Stimulated activated CD8-positive, alpha-beta memory T cell treated with anti-CD3 and anti-CD28 coated beads, Interleukin-2, amount 100 ng/mL, for 1 hour (primary cell): ENCODE data around the gene NOS2.
"Not testable (repeated sequence)": the region's sequence is repeated elsewhere in the genome, so short reads cannot be mapped to it uniquely, and the experiment has no call there.

ENCODE experiments used
- DNase-seq, 2 donors: peaks; one replicate each; pipeline ENCODE4 v3.0.0-alpha.2; 2020; ENCODE audit warnings: low read depth in 2 of 2

NOS2 gene

GRCh38 chr17:27755706-27756466 lies 44.4 kb downstream of the NOS2 start:
- no peak for DNase-seq

- DNase-seq, result no peak
Observed at GRCh38 chr17:27754549-27754948, 45.8 kb downstream of the NOS2 start.

DNA sequence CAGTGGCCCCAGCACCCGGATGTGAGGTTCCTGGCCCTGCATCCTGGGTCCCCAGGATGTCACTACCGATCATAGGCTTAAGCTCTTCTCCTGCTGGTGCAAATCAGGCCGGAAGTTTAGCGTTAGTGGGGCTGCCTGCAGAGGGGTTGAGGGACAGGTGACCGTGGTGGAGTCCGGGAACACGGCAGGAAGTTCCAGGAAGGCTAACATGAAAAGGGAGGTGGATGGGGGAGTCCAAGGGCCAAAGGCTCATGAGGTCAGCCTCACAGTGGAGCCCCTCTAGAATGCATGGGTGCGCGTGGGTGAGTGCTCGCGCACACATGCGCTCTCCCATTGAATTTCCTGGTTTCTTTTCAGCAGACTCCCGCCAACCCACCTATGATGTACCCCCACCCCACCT lies 46.6 kb downstream of the NOS2 start:
- DNase-seq, result not testable (repeated sequence)

GRCh38 chr17:27752831-27753619 lies 47.3 kb downstream of the NOS2 start:
- not testable (repeated sequence) for DNase-seq

DNA sequence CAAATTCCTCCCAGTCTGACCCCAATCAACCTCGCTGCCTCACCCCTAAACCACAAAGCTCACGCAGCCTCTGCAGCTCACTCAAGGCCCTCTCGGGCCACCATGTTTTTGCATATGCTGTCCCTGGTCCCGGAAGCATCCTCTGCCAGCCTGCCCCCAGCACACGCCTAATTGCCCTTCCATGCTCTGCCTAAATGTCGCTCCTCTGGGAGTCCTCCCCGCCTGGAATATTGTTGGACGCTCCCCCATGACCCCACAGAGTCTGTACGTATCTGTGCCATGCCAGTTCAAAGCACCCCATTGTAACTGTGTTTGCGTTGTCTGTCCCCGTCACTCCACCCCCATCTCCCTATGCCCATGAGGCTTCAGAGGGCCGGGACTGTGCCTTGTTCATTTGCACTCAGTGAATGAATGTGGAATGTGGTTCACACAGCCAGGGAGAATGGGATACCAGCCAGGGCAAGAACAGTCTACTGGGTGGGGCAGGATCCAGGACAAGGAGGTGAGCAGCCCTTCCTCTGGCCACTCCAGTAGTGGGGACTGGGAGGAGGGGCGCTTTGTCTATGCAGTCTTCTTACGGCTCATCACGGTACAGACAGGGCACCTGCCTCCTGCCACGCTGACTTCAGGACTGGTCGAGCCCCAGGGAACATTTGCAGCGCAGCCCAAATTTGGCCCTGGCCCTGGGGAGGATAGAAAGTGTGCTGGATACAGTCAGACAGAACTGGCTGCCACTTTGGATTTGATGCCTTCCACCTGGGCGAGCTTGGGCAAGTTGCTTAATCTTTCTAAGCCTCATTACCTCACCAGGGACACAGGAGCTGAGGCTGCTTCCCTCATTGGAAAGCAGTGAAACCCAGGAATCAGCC lies 48.5 kb downstream of the NOS2 start:
- no peak for DNase-seq

- no peak for DNase-seq
Observed at GRCh38 chr17:27751166-27751565, 49.2 kb downstream of the NOS2 start.

DNA sequence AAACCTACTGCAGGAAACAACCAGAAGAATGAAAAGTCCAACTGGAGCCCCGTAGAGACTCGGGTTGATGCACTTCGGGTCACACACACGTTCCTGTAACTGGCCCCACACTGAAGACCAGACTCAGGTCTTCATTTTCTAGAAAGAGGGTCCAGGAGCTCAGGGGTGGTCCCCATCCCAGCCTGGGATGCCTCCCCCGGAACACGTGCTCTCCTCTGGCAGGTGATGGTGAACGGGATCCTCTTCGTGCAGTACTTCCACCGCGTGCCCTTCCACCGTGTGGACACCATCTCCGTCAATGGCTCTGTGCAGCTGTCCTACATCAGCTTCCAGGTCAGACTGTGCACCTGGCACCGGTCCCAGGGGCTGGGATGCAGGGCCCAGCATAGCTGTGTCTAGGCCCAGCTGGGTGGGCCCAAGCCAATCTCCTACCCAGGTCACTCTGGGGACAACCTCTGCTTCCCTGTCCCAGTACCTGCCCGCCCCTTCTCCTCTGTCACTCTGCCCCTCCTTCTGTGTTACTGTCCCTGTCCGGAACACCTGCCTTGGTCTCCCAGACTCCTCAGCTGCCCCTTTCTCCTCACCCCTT lies 50.7 kb downstream of the NOS2 start:
- not testable (repeated sequence) for DNase-seq

- no peak for DNase-seq
Observed at GRCh38 chr17:27748360-27748825, 51.9 kb downstream of the NOS2 start.

DNA sequence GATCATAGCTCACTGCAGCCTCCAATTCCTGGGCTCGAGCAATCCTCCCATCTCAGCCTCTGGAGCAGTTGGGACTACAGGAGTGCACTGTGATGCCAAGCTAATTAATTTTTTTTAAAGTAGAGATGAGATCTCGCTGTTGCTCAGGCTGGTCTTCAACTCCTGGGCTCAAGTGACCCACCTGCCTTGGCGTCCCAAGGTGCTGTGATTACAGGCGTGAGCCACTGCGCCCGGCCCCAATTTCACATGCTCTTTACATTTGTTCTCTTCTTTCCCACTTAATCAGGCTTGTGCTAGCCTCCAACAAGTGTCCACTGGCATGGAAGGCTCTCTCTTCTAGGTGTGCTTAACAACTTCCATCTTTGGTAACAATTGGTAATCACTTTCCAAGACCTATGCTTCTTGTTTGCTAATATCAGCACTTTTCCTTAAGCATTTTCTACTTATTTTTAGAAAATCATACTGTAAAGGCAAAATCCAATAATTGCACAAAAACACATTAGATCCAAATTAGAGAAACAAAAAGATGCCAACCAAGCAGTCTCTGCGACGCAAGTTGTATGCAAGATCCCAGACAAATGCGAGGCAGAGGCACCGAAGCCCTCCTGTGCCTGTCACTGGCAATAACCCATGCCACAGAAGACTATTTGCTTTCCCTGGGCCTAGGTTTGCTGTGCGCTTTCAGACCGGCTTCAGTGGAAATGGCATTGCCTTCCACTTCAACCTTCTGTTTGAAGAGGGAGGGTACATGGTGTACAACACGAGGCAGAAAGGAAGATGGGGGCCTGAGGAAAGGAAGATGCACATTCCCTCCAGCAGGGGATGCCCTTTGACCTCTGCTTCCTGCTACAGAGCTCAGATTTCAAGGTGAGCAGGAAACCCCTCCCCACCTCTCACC lies 52.6 kb downstream of the NOS2 start:
- DNase-seq, result no peak

DNA sequence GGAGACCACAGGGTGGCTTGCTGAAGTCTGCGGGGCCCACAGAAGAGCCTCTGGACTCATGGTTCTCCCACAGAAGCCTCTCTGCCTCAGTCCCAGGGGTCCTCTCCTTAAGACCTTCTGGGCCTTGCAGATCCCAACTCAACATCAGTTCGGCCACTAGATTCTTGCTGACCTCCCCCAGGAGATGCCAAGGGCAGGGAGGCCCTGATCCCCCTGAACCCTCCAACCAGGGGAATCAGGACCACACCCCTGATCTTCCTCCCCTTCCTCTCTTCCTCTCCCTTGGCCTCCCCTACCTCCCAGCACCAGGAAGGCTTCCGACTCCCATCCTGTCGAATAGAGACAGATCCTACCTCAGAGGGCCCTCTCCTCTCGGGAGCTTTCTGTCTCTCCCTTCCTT lies 53.4 kb downstream of the NOS2 start:
- DNase-seq, result no peak

- DNase-seq, result not testable (repeated sequence)
Observed at GRCh38 chr17:27746320-27746719, 54.0 kb downstream of the NOS2 start.

- not testable (repeated sequence) for DNase-seq
Observed at GRCh38 chr17:27745207-27745830, 55.0 kb downstream of the NOS2 start.

- DNase-seq, result no peak
Observed at GRCh38 chr17:27743281-27743885, 56.9 kb downstream of the NOS2 start.

- no peak for DNase-seq
Observed at GRCh38 chr17:27741971-27742575, 58.3 kb downstream of the NOS2 start.

GRCh38 chr17:27741361-27741861 lies 58.9 kb downstream of the NOS2 start:
- DNase-seq, result no peak

- DNase-seq, result not testable (repeated sequence)
Observed at GRCh38 chr17:27740541-27740940, 59.8 kb downstream of the NOS2 start.

DNA sequence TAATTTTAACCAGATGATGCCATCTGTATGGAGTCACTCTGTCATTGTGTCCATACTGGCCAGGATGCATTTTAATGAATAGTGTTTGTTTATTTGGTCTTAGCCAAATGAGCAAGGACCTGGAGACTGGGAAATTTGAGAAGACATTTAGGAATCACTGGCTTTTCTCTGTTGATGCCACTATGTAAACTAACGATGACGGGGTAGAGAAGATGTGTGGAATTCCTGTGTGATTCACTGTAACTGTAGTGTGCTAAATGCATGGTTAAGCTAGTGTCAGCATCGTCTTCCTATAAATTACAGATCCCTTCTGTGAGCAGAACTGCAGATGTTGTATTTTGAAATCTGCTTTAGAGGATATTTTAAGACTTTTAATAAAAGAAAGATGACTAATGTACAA lies 66.6 kb downstream of the NOS2 start:
- no peak for DNase-seq

GRCh38 chr17:27732746-27733145 lies 67.6 kb downstream of the NOS2 start:
- DNase-seq, result not testable (repeated sequence)

- DNase-seq, result not testable (repeated sequence)
Observed at GRCh38 chr17:27725982-27726381, 74.3 kb downstream of the NOS2 start.
